Adrenal gland (tissue), 5 donors: ENCODE measurements around the gene NME7.
"Not testable (repeated sequence)": the region's sequence is repeated elsewhere in the genome, so short reads cannot be mapped to it uniquely, and the experiment has no call there.

Experiments used
- POLR2A ChIP-seq, 2 donors: fragments of 450-650 bp; IDR thresholded peaks; one replicate each; pipeline ENCODE4 v1.6.1; 2017; ENCODE audit warnings: antibody characterized with exemption in 2 of 2, mild to moderate bottlenecking in 2 of 2, moderate library complexity in 1 of 2
- TF ChIP-seq, protein P1 (sequence below), 6 experiments: fragments of 450-650 bp in 4 of 6; fragments of 200-600 bp in 2 of 6; sonication (generic) in 1 of 6; IDR thresholded peaks; 1 replicate in 5 of 6; 2 replicates in 1 of 6; pipeline versions ENCODE4 v1.5.1 to v1.8.0; 2016 to 2021; ENCODE audit warnings: antibody characterized with exemption in 6 of 6, mild to moderate bottlenecking in 2 of 6, moderate library complexity in 1 of 6
- donor health status: DM: no; HTN: no; CAD: no.

DNA sequence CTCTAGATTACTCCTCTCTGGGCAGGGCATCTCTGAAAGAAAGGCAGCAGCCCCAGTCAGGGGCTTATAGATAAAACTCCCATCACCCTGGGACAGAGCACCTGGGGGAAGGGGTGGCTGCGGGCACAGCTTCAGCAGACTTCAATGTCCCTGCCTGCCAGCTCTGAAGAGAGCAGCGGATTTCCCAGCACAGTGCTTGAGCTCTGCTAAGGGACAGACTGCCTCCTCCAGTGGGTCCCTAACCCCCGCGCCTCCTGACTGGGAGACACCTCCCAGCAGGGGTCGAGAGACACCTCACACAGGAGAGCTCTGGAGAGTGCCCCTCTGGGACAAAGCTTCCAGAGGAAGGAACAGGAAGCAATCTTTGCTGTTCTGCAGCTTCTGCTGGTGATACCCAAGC, 40.7 kb upstream of the NME7 start:
- TF ChIP-seq POLR2A (IDR thresholded peaks at IDR 0.05) = not testable (repeated sequence)
- TF ChIP-seq, protein P1, sequence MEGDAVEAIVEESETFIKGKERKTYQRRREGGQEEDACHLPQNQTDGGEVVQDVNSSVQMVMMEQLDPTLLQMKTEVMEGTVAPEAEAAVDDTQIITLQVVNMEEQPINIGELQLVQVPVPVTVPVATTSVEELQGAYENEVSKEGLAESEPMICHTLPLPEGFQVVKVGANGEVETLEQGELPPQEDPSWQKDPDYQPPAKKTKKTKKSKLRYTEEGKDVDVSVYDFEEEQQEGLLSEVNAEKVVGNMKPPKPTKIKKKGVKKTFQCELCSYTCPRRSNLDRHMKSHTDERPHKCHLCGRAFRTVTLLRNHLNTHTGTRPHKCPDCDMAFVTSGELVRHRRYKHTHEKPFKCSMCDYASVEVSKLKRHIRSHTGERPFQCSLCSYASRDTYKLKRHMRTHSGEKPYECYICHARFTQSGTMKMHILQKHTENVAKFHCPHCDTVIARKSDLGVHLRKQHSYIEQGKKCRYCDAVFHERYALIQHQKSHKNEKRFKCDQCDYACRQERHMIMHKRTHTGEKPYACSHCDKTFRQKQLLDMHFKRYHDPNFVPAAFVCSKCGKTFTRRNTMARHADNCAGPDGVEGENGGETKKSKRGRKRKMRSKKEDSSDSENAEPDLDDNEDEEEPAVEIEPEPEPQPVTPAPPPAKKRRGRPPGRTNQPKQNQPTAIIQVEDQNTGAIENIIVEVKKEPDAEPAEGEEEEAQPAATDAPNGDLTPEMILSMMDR (IDR thresholded peaks at IDR 0.05) = not testable (repeated sequence)
